ENCODE data around the gene RDH13. TPM values are rescaled to one million over a fixed set of nuclear protein-coding genes. Genes with fewer than 3 reads are reported as not detected.
"Not testable (repeated sequence)": the region's sequence is repeated elsewhere in the genome, so short reads cannot be mapped to it uniquely, and the experiment has no call there.

The RDH13 gene
- total RNA-seq, 1 donor from 2014 or later = 13.5 TPM

DNA sequence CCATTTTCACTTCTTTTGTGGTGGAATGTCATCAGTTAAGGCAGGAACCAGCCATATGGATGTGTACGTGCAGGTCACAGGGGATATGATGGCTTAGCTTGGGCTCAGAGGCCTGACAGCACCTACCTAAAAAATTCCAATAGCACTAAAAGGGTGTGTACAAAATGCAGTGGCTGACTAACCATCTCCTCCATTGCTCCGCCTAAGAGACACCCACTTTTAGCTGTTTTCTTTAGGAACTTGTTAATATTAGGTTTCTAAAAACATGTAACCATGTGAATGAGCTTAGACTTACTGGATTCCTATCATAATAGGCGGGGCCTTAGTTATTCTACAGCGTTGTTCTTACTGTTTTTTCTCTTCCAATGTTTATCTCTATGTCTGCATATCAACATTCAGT is 50.6 kb downstream of the RDH13 start:
- H3K36me3 Mint-ChIP-seq (ENCODE audit: low read depth, unreplicated experiment) = peaks cover 4% of the 10 kb centered on the region
- no peak for DNase-seq (ENCODE audit: low spot score)
- H3K9me3 Mint-ChIP-seq (ENCODE audit: unreplicated experiment) = no peaks in the 10 kb centered on the region
- TF ChIP-seq, protein P1, sequence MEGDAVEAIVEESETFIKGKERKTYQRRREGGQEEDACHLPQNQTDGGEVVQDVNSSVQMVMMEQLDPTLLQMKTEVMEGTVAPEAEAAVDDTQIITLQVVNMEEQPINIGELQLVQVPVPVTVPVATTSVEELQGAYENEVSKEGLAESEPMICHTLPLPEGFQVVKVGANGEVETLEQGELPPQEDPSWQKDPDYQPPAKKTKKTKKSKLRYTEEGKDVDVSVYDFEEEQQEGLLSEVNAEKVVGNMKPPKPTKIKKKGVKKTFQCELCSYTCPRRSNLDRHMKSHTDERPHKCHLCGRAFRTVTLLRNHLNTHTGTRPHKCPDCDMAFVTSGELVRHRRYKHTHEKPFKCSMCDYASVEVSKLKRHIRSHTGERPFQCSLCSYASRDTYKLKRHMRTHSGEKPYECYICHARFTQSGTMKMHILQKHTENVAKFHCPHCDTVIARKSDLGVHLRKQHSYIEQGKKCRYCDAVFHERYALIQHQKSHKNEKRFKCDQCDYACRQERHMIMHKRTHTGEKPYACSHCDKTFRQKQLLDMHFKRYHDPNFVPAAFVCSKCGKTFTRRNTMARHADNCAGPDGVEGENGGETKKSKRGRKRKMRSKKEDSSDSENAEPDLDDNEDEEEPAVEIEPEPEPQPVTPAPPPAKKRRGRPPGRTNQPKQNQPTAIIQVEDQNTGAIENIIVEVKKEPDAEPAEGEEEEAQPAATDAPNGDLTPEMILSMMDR (IDR thresholded peaks at IDR 0.05; ENCODE audit: unreplicated experiment) = no peak
- peaks cover 8% of the 10 kb centered on the region for H3K4me1 Mint-ChIP-seq (ENCODE audit: unreplicated experiment)
- H3K27ac Mint-ChIP-seq (ENCODE audit: unreplicated experiment) = no peak overlapping the region
- no peak overlapping the region for H3K4me3 Mint-ChIP-seq (ENCODE audit: unreplicated experiment)
- peaks cover 2% of the 10 kb centered on the region for H3K27me3 Mint-ChIP-seq (ENCODE audit: unreplicated experiment)

DNA sequence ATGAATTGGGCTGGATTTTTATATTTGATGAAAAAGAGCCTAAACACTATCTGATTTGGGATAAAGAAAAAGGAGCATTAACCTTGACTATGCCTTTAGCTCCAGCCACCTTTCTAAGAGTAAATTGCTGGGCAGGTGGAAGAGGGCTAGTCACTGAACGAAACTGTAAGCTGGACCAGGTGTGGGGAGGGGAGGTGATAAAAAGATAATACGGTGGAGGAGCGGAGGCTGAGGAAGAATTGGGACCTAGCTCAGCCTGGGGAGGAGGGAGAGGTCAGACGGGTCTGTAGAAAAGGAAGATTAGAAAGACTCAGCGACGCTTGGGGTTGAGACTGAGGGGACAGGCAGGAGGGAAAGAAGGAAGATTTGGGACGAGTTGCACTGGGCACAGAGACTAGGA is 52.4 kb downstream of the RDH13 start:
- DNase-seq (ENCODE audit: low spot score); H3K27ac Mint-ChIP-seq (ENCODE audit: unreplicated experiment); H3K9me3 Mint-ChIP-seq (ENCODE audit: unreplicated experiment); H3K27me3 Mint-ChIP-seq (ENCODE audit: unreplicated experiment): not testable (repeated sequence)
- peak overlapping the region; percentile 22 for H3K4me3 Mint-ChIP-seq (ENCODE audit: unreplicated experiment)
- peaks cover 13% of the 10 kb centered on the region for H3K4me1 Mint-ChIP-seq (ENCODE audit: unreplicated experiment)
- H3K36me3 Mint-ChIP-seq (ENCODE audit: low read depth, unreplicated experiment) = peaks cover 12% of the 10 kb centered on the region

DNA sequence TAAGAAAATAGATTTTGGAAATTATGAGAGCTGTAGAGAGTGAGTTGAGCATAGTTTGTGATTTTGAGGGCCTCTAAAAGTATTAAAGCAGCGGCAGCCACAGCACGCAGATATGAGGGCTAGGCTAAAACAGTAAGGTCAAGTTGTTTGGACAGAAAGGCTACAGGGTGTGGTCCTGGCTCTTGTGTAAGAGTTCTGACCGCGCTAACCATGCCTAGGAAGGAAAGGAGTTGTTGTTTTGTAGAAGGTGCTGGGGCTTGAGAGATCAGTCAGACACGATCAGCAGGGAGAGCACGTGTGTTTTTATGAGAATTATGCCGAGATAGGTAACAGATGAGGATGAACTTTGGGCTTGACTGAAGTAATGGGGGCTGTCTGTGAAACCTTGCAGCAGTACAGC is 54.2 kb downstream of the RDH13 start:
- H3K27ac Mint-ChIP-seq (ENCODE audit: unreplicated experiment) = peak overlapping the region; percentile 3
- H3K27me3 Mint-ChIP-seq (ENCODE audit: unreplicated experiment); DNase-seq (ENCODE audit: low spot score); H3K4me3 Mint-ChIP-seq (ENCODE audit: unreplicated experiment): not testable (repeated sequence)
- H3K4me1 Mint-ChIP-seq (ENCODE audit: unreplicated experiment) = peaks cover 20% of the 10 kb centered on the region
- H3K36me3 Mint-ChIP-seq (ENCODE audit: low read depth, unreplicated experiment) = peaks cover 18% of the 10 kb centered on the region
- H3K9me3 Mint-ChIP-seq (ENCODE audit: unreplicated experiment) = peaks cover 15% of the 10 kb centered on the region

DNA sequence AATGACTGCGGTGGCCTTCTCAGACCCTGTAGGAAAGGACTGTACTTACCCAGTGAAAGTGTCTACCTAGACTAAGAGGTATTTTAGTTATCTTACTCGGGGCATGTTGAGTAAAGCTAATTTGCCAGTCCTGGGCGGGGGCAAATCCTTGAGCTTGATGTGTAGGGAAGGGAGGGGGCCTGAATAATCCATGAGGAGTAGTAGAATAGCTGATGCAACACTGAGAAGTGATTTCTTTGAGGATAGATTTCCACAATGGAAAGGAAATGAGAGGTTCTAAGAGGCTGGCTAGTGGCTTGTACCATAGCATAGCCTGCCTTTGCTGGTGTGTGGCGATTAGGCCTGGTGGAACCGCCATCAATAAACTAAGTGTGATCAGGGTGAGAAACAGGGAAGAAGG is 54.8 kb downstream of the RDH13 start:
- H3K9me3 Mint-ChIP-seq (ENCODE audit: unreplicated experiment) = peaks cover 15% of the 10 kb centered on the region
- peak overlapping the region; percentile 31 for H3K27ac Mint-ChIP-seq (ENCODE audit: unreplicated experiment)
- H3K4me3 Mint-ChIP-seq (ENCODE audit: unreplicated experiment) = peak overlapping the region; percentile 42
- not testable (repeated sequence) for H3K27me3 Mint-ChIP-seq (ENCODE audit: unreplicated experiment); DNase-seq (ENCODE audit: low spot score)
- H3K36me3 Mint-ChIP-seq (ENCODE audit: low read depth, unreplicated experiment) = peaks cover 18% of the 10 kb centered on the region
- peaks cover 20% of the 10 kb centered on the region for H3K4me1 Mint-ChIP-seq (ENCODE audit: unreplicated experiment)

DNA sequence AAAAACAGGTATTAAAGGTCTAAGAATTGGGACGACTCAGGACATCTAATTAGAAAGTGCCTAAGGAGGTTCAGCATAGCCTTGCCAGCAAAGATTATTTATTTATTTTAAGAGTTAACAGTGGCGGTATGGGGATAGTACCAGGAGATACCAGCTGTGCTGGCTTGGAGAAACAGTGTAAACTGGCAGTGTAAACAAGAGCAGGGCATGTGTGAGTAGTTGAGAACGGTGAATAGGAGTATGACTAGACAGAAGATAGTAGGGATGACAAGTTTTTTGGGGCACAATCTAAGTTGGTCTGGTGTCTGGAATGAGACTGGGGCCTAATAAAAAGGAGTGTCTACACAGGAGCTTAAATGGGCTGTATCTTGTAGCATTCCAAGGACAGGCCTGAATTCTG is 55.4 kb downstream of the RDH13 start:
- not testable (repeated sequence) for DNase-seq (ENCODE audit: low spot score); H3K27me3 Mint-ChIP-seq (ENCODE audit: unreplicated experiment); H3K27ac Mint-ChIP-seq (ENCODE audit: unreplicated experiment)
- Mint-ChIP-seq H3K36me3 (ENCODE audit: low read depth, unreplicated experiment) (peaks cover 18% of the 10 kb centered on the region), H3K4me1 (ENCODE audit: unreplicated experiment) (peaks cover 20% of the 10 kb centered on the region), H3K4me3 (ENCODE audit: unreplicated experiment) (peak overlapping the region; percentile 80), H3K9me3 (ENCODE audit: unreplicated experiment) (peaks cover 15% of the 10 kb centered on the region)

DNA sequence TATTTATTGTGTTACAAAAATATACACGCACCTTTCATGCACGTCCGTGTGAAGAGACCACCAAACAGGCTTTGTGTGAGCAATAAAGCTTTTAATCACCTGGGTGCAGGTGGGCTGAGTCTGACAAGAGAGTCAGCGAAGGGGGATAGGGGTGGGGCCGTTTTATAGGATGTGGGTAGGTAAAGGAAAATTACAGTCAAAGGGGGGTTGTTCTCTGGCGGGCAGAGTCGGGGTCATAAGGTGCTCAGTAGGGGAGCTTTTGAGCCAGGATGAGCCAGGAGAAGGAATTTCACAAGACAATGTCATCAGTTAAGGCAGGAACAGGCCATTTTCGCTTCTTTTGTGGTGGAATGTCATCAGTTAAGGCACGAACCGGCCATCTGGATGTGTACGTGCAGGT is 56.2 kb downstream of the RDH13 start:
- not testable (repeated sequence) for H3K27me3 Mint-ChIP-seq (ENCODE audit: unreplicated experiment)
- H3K4me1 Mint-ChIP-seq (ENCODE audit: unreplicated experiment) = peaks cover 20% of the 10 kb centered on the region

DNA sequence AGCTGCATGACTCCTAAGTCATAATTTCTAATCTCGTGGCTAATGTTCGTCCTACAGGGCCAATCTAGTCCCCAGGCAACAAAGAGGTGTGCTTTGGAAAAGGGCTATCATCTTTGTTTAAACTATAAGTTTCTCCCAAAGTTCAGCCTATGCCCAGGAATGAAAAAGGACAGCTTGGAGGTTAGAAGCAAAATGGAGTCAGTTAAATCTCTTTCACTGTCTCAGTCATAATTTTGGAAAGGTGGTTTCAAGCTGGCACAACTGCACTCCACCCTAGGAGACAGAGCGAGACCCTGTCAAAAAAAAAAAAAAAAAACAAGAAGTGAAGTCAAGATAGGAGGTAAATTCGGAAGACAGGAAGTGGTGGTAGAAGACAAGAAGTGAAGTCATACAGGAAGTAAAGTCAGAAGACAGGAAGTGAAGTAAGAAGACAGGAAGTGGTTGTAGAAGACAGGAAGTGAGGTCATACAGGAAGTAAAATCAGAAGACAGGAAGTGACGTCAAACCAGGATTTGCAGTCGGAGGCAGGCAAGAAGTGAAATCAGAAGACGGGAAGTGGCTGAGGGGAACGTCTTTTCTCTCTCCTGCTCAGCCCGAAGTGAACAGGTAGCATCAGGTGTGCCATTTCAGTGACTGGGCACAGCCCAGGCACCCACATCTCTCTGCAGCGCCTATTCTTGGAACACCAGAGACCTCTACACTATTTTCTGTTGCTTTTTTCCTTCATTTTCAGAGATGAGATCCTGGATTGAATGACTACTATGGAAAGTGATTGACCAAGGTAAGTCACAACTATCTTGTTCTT is 57.1 kb downstream of the RDH13 start:
- Mint-ChIP-seq H3K27ac (ENCODE audit: unreplicated experiment) (peak overlapping the region; percentile 89), H3K4me3 (ENCODE audit: unreplicated experiment) (peak overlapping the region; percentile 57), H3K36me3 (ENCODE audit: low read depth, unreplicated experiment) (peaks cover 18% of the 10 kb centered on the region), H3K4me1 (ENCODE audit: unreplicated experiment) (peaks cover 20% of the 10 kb centered on the region), H3K9me3 (ENCODE audit: unreplicated experiment) (peaks cover 15% of the 10 kb centered on the region), H3K27me3 (ENCODE audit: unreplicated experiment) (peaks cover 3% of the 10 kb centered on the region)
- no peak for DNase-seq (ENCODE audit: low spot score)
- TF ChIP-seq, protein P1 (IDR thresholded peaks at IDR 0.05; ENCODE audit: unreplicated experiment) = no peak

More for the DNA sequence above, 56.2 kb downstream of the RDH13 start:
- not testable (repeated sequence) for H3K27ac Mint-ChIP-seq (ENCODE audit: unreplicated experiment); DNase-seq (ENCODE audit: low spot score)
- H3K4me3 Mint-ChIP-seq (ENCODE audit: unreplicated experiment) = peak overlapping the region; percentile 65
- H3K9me3 Mint-ChIP-seq (ENCODE audit: unreplicated experiment) = peaks cover 15% of the 10 kb centered on the region
- peaks cover 18% of the 10 kb centered on the region for H3K36me3 Mint-ChIP-seq (ENCODE audit: low read depth, unreplicated experiment)
